Loucy (cell line): ENCODE measurements around the gene SAMD1.
A peak's percentile ranks its signal among the peaks of the same experiment; 100 is the strongest.
"Not testable (repeated sequence)": the region's sequence is repeated elsewhere in the genome, so short reads cannot be mapped to it uniquely, and the experiment has no call there.

ENCODE experiments used
- H2AFZ ChIP-seq: fragments of 200-600 bp; sonication (generic); 2 replicates; pipeline ENCODE4 v1.6.0; 2016; ENCODE audit warnings: antibody characterized with exemption, mild to moderate bottlenecking, low read length, moderate library complexity
- H3F3A ChIP-seq: fragments of 200-600 bp; 2 replicates; pipeline ENCODE4 v1.6.0; 2016; ENCODE audit warnings: antibody characterized with exemption, low read depth, mild to moderate bottlenecking
- H3K27me3 ChIP-seq: fragments of 200-600 bp; sonication (generic); 2 replicates; pipeline ENCODE4 v1.6.1; 2014; ENCODE audit warnings: low read length, mild to moderate bottlenecking; ENCODE audit not compliant: insufficient read depth, poor library complexity, severe bottlenecking
- H3K36me3 ChIP-seq: fragments of 200-600 bp; sonication (generic); 2 replicates; pipeline ENCODE4 v1.6.1; 2016; ENCODE audit warnings: low read length; ENCODE audit not compliant: insufficient read depth
- H3K4me1 ChIP-seq: fragments of 200-600 bp; sonication (generic); 2 replicates; pipeline ENCODE4 v1.5.1; 2014; ENCODE audit warnings: low read length, mild to moderate bottlenecking; ENCODE audit not compliant: insufficient read depth, poor library complexity, severe bottlenecking
- H3K4me2 ChIP-seq: fragments of 200-600 bp; sonication (generic); 2 replicates; pipeline ENCODE4 v1.6.0; 2014; ENCODE audit warnings: antibody characterized with exemption, low read length, low read depth, mild to moderate bottlenecking; ENCODE audit not compliant: poor library complexity, severe bottlenecking
- H3K4me3 ChIP-seq: fragments of 200-600 bp; sonication (generic); 2 replicates; pipeline ENCODE4 v1.5.1; 2014; ENCODE audit warnings: low read length, mild to moderate bottlenecking, mixed read lengths; ENCODE audit not compliant: poor library complexity, severe bottlenecking
- H3K79me2 ChIP-seq: fragments of 200-600 bp; sonication (generic); 2 replicates; pipeline ENCODE4 v1.6.1; 2014; ENCODE audit warnings: low read length; ENCODE audit not compliant: insufficient read depth
- H3K9ac ChIP-seq: fragments of 200-600 bp; sonication (generic); 2 replicates; pipeline ENCODE4 v1.6.0; 2014; ENCODE audit warnings: mild to moderate bottlenecking, low read depth, low read length, moderate library complexity; ENCODE audit not compliant: poor library complexity, severe bottlenecking
- H3K9me2 ChIP-seq: fragments of 200-600 bp; sonication (generic); replicated peaks from 2 replicates; pipeline ENCODE4 v1.6.1; 2016; ENCODE audit warnings: low read depth, low read length, mixed read lengths
- H3K9me3 ChIP-seq: fragments of 200-600 bp; sonication (generic); 2 replicates; pipeline ENCODE4 v1.6.1; 2014; ENCODE audit warnings: mild to moderate bottlenecking, antibody characterized with exemption, low read length, low read depth; ENCODE audit not compliant: insufficient read depth
- H4K20me1 ChIP-seq: fragments of 200-600 bp; sonication (generic); 2 replicates; pipeline ENCODE4 v1.6.0; 2014; ENCODE audit warnings: antibody characterized with exemption, low read length, mild to moderate bottlenecking; ENCODE audit not compliant: insufficient read depth, poor library complexity, severe bottlenecking
- CTCF ChIP-seq: fragments of 200-600 bp; sonication (generic); conservative IDR thresholded peaks from 2 replicates; pipeline ENCODE4 v1.5.1; 2014; ENCODE audit warnings: mild to moderate bottlenecking, antibody characterized with exemption, low read length
- EZH2phosphoT487 ChIP-seq: fragments of 200-600 bp; IDR thresholded peaks from 2 replicates; pipeline ENCODE4 v1.6.1; 2018; ENCODE audit warnings: antibody characterized with exemption, mild to moderate bottlenecking, moderate library complexity, borderline replicate concordance

Gene SAMD1

GRCh38 chr19:14042659-14043608, 47.6 kb downstream of the SAMD1 start:
- H3K9ac ChIP-seq, H3K79me2 ChIP-seq, H3K27me3 ChIP-seq, H2AFZ ChIP-seq, H3K4me3 ChIP-seq, H3K4me2 ChIP-seq, H4K20me1 ChIP-seq, H3K4me1 ChIP-seq, H3K9me3 ChIP-seq, H3K36me3 ChIP-seq, H3F3A ChIP-seq, H3K9me2 ChIP-seq: not testable (repeated sequence)
- peak; percentile 64 for TF ChIP-seq CTCF

GRCh38 chr19:14039181-14039580, 51.4 kb downstream of the SAMD1 start:
- Histone ChIP-seq H3K4me3 (no peak overlapping the region), H3K79me2 (no peaks in the 10 kb centered on the region), H3K4me2 (no peak overlapping the region), H3K9ac (no peak overlapping the region), H3K4me1 (no peaks in the 10 kb centered on the region), H3K36me3 (peaks cover 4% of the 10 kb centered on the region; the same call in 1 of the 2 replicates), H3K27me3 (no peaks in the 10 kb centered on the region), H3K9me2 (no peaks in the 10 kb centered on the region), H3K9me3 (no peaks in the 10 kb centered on the region), H4K20me1 (no peaks in the 10 kb centered on the region), H3F3A (no peaks in the 10 kb centered on the region), H2AFZ (no peak overlapping the region)
- no peak for TF ChIP-seq CTCF
- no peak for TF ChIP-seq EZH2phosphoT487
